HG02623 (cell line): ENCODE results near the gene ALPG.
"Not testable (repeated sequence)": the region's sequence is repeated elsewhere in the genome, so short reads cannot be mapped to it uniquely, and the experiment has no call there.

Source experiments
- ATAC-seq: cut with Tn5 transposase; IDR thresholded peaks from one replicate; pipeline ENCODE4 v1.9.1; 2021; ENCODE audit warnings: moderate library complexity; ENCODE audit not compliant: unreplicated experiment

Gene ALPG

GRCh38 chr2:232418466-232419244 lies 12.0 kb downstream of the ALPG start:
- ATAC-seq, result no peak

- no peak for ATAC-seq
Observed at GRCh38 chr2:232419245-232420072, 12.8 kb downstream of the ALPG start.

GRCh38 chr2:232420073-232420454 lies 13.4 kb downstream of the ALPG start:
- no peak for ATAC-seq

- no peak for ATAC-seq
Observed at GRCh38 chr2:232420463-232421188, 14.0 kb downstream of the ALPG start.

GRCh38 chr2:232421189-232421785 lies 14.6 kb downstream of the ALPG start:
- no peak for ATAC-seq

GRCh38 chr2:232422051-232422450 lies 15.4 kb downstream of the ALPG start:
- no peak for ATAC-seq

- not testable (repeated sequence) for ATAC-seq
Observed at GRCh38 chr2:232422996-232423395, 16.4 kb downstream of the ALPG start.

- not testable (repeated sequence) for ATAC-seq
Observed at GRCh38 chr2:232423407-232423806, 16.8 kb downstream of the ALPG start.

- no peak for ATAC-seq
Observed at GRCh38 chr2:232431705-232432590, 25.3 kb downstream of the ALPG start.

GRCh38 chr2:232432598-232433184 lies 26.0 kb downstream of the ALPG start:
- no peak for ATAC-seq

- not testable (repeated sequence) for ATAC-seq
Observed at GRCh38 chr2:232433622-232434021, 27.0 kb downstream of the ALPG start.

GRCh38 chr2:232434091-232434490 lies 27.4 kb downstream of the ALPG start:
- ATAC-seq, result no peak

GRCh38 chr2:232434563-232435374 lies 28.1 kb downstream of the ALPG start:
- ATAC-seq, result no peak

GRCh38 chr2:232435375-232435648 lies 28.7 kb downstream of the ALPG start:
- no peak for ATAC-seq

- ATAC-seq, result no peak
Observed at GRCh38 chr2:232435805-232436204, 29.2 kb downstream of the ALPG start.

GRCh38 chr2:232436381-232437194 lies 29.9 kb downstream of the ALPG start:
- ATAC-seq, result no peak

GRCh38 chr2:232437195-232437571 lies 30.5 kb downstream of the ALPG start:
- no peak for ATAC-seq

GRCh38 chr2:232438091-232438490 lies 31.4 kb downstream of the ALPG start:
- no peak for ATAC-seq
